ENCODE data around the gene MINK1. TPM values are rescaled to one million over a fixed set of nuclear protein-coding genes. Genes with fewer than 3 reads are reported as not detected.

Gene MINK1
- polyA plus RNA-seq, 2 of the 4 experiments (the other 2 are of a cell fraction) = 41.3 to 66.9 TPM

GRCh38 chr17:4893721-4894560 lies 60.8 kb downstream of the MINK1 start:
- peak in 1 of 2 experiments; percentile 6; a peak in 2 of 6 replicates for ATAC-seq
- WGBS (ENCODE audit: missing lambda C conversion rate) = 93% methylated on average over 24 of the region's 31 CpGs
- no peak overlapping the region for H3K4me3 ChIP-seq
- no peak for FAIRE-seq
- TF ChIP-seq ZC3H11A (IDR thresholded peaks at IDR 0.05) (no peak), JUN (IDR thresholded peaks at IDR 0.05) (no peak), FOXS1 (CRISPR knock-in tag; IDR thresholded peaks at IDR 0.05) (no peak), HOXA7 (CRISPR knock-in tag; IDR thresholded peaks at IDR 0.05) (no peak), SREBF2 (IDR thresholded peaks at IDR 0.05) (no peak), HOXB13 (CRISPR knock-in tag; IDR thresholded peaks at IDR 0.05; ENCODE audit: low read depth) (no peak), ZSCAN20 (CRISPR knock-in tag; IDR thresholded peaks at IDR 0.05) (no peak)
- H3K4me2 ChIP-seq = no peak overlapping the region
- DNase-seq (ENCODE audit: low read depth in 1 of 2, low spot score in 1 of 2) = no peak
- ChIA-PET POLR2A (interaction anchor here (0.5 kb wide), 1 partner anchor 10 kb away, joined by 3 read pairs; no protein-coding TSS in a partner anchor), CTCF (interaction anchor here (0.7 to 7.2 kb wide), 9 partner anchors 8 to 329 kb away, joined by 3 to 83 read pairs (median 5); partner anchors contain the start of genes ARRB2, C17orf107 and CHRNE)
- H3K4me1 ChIP-seq = no peaks in the 10 kb centered on the region
- no peak overlapping the region for H3K27ac ChIP-seq
- H3K9me3 ChIP-seq = no peaks in the 10 kb centered on the region

- TF ChIP-seq CBX8 (IDR thresholded peaks at IDR 0.05) = no peak
- TF ChIP-seq ZC3H11A (IDR thresholded peaks at IDR 0.05) = no peak
- no peak for TF ChIP-seq PHF8 (IDR thresholded peaks at IDR 0.05; ENCODE audit: borderline replicate concordance, low read depth)
- TF ChIP-seq NPAS2 (CRISPR knock-in tag; IDR thresholded peaks at IDR 0.05; ENCODE audit: borderline replicate concordance) = no peak
- no peak for TF ChIP-seq CTCF (IDR thresholded peaks at IDR 0.05)
- TF ChIP-seq PBX3 (IDR thresholded peaks at IDR 0.05) = no peak
- TF ChIP-seq NFE2L2 (conservative IDR thresholded peaks at IDR 0.05; ENCODE audit: low read length) = no peak
- no peak for TF ChIP-seq POLR2A (IDR thresholded peaks at IDR 0.05; ENCODE audit: low read length)
- Histone ChIP-seq H3K4me1 (no peaks in the 10 kb centered on the region), H3K27ac (no peak overlapping the region), H3K4me3 (no peak overlapping the region), H3K4me2 (no peak overlapping the region), H3K9me3 (no peaks in the 10 kb centered on the region)
- FAIRE-seq (no peak), DNase-seq (ENCODE audit: low read depth in 1 of 2, low spot score in 1 of 2) (no peak), ATAC-seq (no peak)
- ChIA-PET CTCF (interaction anchor here (0.6 to 1.8 kb wide), 9 partner anchors 8 to 328 kb away, joined by 3 to 9 read pairs (median 5); partner anchors contain the start of genes ARRB2 and CHRNE), POLR2A (no interaction called here)
- WGBS (ENCODE audit: missing lambda C conversion rate) = 94% methylated on average over 11 of the region's 13 CpGs
These were observed 62.0 kb downstream of the MINK1 start for GRCh38 chr17:4895121-4895520.

GRCh38 chr17:4895657-4896331 lies 62.7 kb downstream of the MINK1 start:
- POLR2A ChIA-PET = no interaction called here
- CTCF ChIA-PET = interaction anchor here (0.5 to 2.5 kb wide), 14 partner anchors 8 to 329 kb away, joined by 3 to 8 read pairs (median 4); partner anchors contain the start of gene ARRB2
- Histone ChIP-seq H3K9me3 (no peaks in the 10 kb centered on the region), H3K27ac (no peak overlapping the region), H3K4me3 (no peak overlapping the region), H3K4me2 (no peak overlapping the region), H3K4me1 (no peaks in the 10 kb centered on the region)
- WGBS (ENCODE audit: missing lambda C conversion rate) = 85% methylated on average over 27 of the region's 27 CpGs
- FAIRE-seq = no peak
- peak in 1 of 2 experiments; percentile 42; a peak in 3 of 6 replicates for ATAC-seq
- DNase-seq (ENCODE audit: low read depth in 1 of 2, low spot score in 1 of 2) = no peak
- TF ChIP-seq RAD21 (conservative IDR thresholded peaks at IDR 0.05 in 1 of 2, IDR thresholded peaks at IDR 0.05 in 1 of 2) (0 out of 5 replicates have a peak, but pooled peaks of 1 of the 2 experiments have one; percentile 3), SREBF2 (IDR thresholded peaks at IDR 0.05) (no peak), ESRRA (IDR thresholded peaks at IDR 0.05; ENCODE audit: borderline replicate concordance, low read length) (peak; percentile 61; the same call in 1 of the 2 replicates), JUNB (IDR thresholded peaks at IDR 0.05) (no peak), EHF (CRISPR knock-in tag; IDR thresholded peaks at IDR 0.05) (no peak)

All from A549 (cell line).